CD1c-positive myeloid dendritic cell (primary cell): ENCODE data around the gene CFHR4.
"Not testable (repeated sequence)": the region's sequence is repeated elsewhere in the genome, so short reads cannot be mapped to it uniquely, and the experiment has no call there.

Source experiments
- DNase-seq: peaks from one replicate; pipeline ENCODE4 v3.0.0-alpha.2; 2016; ENCODE audit errors: extremely low spot score

Gene CFHR4

DNA sequence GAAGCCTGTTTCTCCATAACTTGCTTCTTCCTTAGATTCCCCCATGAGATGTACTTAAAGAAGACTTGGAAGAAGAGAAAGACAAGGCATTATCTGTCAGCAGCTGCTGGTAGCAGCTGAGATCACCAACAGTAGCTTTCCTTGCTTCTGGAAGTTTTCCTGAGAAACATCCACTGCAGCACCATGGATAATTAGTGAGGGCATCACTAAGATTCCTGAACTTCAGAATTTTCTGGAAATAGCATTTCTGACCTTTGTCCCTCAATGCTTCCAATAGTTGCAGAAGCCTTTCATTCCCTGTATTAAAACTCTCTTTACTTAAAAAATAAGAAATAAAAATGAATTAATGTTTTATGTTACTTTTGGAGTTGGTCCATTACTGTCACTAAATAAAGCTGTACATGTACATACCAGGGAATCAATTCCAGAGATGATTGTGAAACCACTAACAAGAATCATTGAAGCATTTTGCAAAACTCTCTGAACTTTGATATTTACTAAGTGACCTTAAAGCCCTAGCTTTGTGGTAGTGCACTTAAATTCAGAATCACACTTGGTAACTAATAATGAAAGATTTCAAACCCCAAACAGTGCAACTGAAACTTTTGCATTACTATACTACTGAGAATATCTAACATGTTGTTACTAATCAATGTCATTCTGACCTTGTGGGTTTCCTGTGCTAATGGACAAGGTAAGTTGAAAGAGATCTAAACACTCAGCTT lies at the start of gene CFHR4:
TSS of gene CFHR4 (plus strand) at position 538 of the 725 bp plus-strand sequence. CDS start at position 637, 99 bp downstream.
- no peak for DNase-seq

DNA sequence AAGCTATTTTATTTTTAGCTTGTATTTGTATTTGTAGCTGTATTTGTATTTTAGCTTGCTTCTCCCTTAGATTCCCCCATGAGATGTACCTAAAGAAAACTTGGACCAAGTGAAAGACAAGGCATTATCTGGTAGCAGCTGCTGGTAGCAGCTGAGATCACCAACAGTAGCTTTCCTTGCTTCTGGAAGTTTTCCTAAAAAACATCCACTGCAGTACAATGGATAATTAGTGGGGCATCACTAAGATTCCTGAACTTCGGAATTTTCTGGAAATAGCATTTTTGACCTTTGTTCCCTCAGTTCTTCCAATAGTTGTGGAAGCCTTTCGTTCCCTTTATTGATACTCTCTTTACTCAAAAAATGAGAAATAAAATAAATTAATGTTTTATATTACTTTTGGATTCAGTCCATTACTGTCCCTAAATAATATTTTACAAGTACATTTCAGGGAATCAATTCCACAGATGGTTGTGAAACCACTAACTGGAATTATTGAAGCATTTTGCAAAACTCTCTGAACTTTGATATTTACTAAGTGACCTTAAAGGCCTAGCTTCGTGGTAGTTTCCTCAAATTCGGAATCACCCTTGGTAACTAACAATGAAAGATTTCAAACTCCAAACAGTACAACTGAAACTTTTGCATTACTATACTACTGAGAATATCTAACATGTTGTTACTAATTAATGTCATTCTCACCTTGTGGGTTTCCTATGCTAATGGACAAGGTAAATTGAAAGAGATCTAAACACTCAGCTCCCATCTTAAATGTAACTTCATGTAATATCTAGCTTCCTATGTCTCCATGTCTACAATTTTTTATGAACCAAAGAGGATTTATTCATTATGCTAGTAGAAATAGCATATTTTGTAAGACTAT lies 38.0 kb upstream of the CFHR4 start:
- DNase-seq = not testable (repeated sequence)

GRCh38 chr1:196856053-196856452 lies 31.8 kb upstream of the CFHR4 start:
- no peak for DNase-seq

DNA sequence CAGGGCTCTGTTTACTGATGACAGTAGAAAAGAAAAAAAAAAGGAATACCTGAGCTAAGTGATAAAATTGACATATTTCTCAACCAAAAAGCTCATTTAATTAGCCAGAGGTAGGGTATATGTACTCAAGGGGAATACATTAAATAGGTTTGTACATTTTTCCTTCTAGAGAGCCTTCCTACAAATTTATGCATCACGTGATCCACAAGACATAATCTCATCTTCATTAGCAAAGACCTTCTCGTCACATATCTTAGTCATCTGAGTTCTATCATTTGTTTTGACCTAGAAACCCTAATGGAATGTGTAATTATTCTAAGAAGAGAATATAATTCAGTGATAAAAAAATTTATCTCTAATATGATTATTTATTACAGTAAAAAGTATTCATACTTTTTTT lies 30.7 kb upstream of the CFHR4 start:
- no peak for DNase-seq

- DNase-seq = no peak
These were observed 29.0 kb upstream of the CFHR4 start for GRCh38 chr1:196858811-196859210.

DNA sequence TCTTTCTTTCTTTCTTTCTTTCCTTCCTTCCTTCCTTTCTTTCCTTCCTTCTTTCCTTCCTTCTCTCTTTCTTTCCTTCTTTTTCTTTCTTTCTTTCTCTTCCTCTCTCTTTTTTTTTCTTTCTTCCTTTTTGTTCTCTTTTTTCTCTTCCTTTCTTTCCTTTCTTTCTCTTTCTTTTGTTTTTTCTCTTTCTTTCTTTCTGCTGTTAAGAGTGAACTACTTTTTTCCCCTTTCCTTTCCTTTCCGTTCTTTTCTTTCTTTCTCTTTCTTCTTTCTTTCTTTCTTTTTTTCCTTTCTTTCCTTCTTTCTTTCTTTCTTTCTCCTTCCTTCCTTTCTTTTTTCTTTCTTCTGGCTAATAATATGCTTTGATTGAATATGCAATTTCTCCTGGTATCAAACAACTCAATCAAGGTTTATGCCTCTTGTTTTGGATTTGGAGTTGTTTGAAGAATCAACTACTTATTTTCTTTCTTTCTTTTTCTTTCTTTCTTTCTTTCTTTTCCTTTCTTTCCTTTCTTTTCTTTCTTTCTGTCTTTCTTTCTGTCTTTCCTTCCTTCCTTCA lies 27.4 kb upstream of the CFHR4 start:
- DNase-seq = no peak

DNA sequence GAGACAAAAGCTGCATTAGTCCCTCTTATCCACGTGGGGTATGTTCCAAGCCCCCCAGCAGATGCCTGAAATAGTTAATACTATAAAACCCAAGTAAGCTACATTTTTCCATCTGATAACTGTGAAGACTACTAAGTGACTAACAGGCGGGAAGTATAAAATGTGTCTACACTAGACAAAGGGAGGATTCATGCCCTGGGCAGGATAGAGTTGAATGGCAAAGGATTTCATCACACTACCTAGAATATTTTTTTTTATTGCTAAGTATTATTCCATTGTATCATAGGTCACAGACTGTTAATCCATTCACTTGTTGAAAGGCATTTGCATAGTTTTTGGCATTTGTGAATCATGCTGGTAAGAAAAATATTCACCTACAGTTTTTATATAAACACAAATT lies 26.4 kb upstream of the CFHR4 start:
- DNase-seq = no peak

- no peak for DNase-seq
These were observed 20.9 kb upstream of the CFHR4 start for GRCh38 chr1:196866974-196867373.

- no peak for DNase-seq
These were observed 14.5 kb upstream of the CFHR4 start for GRCh38 chr1:196873385-196873784.

GRCh38 chr1:196875935-196876334 lies 11.9 kb upstream of the CFHR4 start:
- no peak for DNase-seq

- no peak for DNase-seq
These were observed 9.9 kb upstream of the CFHR4 start for GRCh38 chr1:196877964-196878363.

DNA sequence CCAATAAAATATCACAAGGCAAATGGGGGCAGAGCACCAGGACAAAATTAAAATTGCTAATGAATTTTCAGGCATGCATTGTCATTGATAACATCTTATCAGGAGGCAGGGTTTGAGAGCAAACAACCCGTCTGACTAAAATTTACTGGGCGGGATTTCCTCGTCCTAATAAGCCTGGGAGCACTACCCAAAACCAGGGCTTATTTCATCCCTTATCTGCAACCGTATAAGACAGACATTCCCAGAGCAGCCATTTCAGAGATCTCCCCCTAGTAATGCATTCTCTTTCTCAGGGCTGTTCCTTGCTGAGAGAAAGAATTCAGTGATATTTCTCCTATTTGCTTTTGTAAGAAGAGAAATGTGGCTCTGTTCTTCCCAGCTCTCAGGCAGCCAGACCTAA lies 1.3 kb upstream of the CFHR4 start:
- not testable (repeated sequence) for DNase-seq

GRCh38 chr1:196890668-196891067 lies 2.8 kb downstream of the CFHR4 start:
- no peak for DNase-seq

GRCh38 chr1:196891251-196891650 lies 3.4 kb downstream of the CFHR4 start:
- DNase-seq = no peak

GRCh38 chr1:196896355-196896754 lies 8.5 kb downstream of the CFHR4 start:
- no peak for DNase-seq

GRCh38 chr1:196897158-196897828 lies 9.4 kb downstream of the CFHR4 start:
- DNase-seq = no peak

DNA sequence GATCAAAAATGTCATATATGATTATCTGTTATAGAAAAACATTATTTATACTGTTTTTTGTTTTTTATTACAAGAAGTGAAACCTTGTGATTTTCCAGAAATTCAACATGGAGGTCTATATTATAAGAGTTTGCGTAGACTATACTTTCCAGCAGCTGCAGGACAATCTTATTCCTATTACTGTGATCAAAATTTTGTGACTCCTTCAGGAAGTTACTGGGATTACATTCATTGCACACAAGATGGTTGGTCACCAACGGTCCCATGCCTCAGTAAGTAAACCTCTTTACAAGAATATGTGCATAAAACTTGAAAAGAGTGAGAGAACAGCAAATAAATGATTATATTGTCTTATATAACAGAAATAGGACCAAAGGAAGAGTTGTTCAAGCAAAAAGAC lies 14.5 kb downstream of the CFHR4 start:
- DNase-seq = no peak

GRCh38 chr1:196910215-196910614 lies 22.4 kb downstream of the CFHR4 start:
- no peak for DNase-seq

DNA sequence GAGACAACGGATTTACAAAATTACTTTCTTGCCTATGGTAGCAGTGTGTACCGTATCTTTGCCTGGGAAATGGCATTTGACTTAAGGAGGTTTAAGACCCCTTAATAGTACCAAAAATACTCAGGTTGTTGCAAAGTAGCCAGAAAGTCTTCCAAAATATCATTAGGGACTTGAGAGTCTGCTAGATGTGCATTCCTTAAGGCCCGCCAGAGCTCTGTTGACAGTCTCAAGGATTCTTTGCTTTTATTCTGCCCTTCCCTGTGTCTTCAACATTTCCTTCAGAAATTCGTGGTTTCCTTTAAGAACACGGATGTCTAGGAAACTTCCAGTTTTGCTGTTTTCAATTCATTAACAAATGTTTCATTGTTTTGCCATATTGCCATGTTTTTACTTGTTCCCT lies 24.4 kb downstream of the CFHR4 start:
- not testable (repeated sequence) for DNase-seq

GRCh38 chr1:196926839-196927238 lies 39.0 kb downstream of the CFHR4 start:
- not testable (repeated sequence) for DNase-seq

- DNase-seq = not testable (repeated sequence)
These were observed 45.0 kb downstream of the CFHR4 start for GRCh38 chr1:196932853-196933252.

- no peak for DNase-seq
These were observed 45.8 kb downstream of the CFHR4 start for GRCh38 chr1:196933531-196934189.
